PFSK-1 (cell line): ENCODE results near the gene PJVK.

Experiments
- FOXP2 ChIP-seq: optimal IDR thresholded peaks from 2 replicates; pipeline ENCODE3; 2011; ENCODE audit warnings: borderline replicate concordance, control low read depth, inconsistent platforms; ENCODE audit not compliant: insufficient read depth; ENCODE audit errors: extremely low read length, extremely low read depth
- POLR2AphosphoS5 ChIP-seq: IDR thresholded peaks from 2 replicates; pipeline ENCODE4 v1.6.1; 2012; ENCODE audit warnings: low read depth, mild to moderate bottlenecking, control low read depth, low read length, moderate library complexity
- REST ChIP-seq, 2 experiments: IDR thresholded peaks; 2 replicates each; pipeline versions ENCODE4 v1.6.1 to v1.8.0; 2011 to 2012; ENCODE audit warnings: low read depth in 2 of 2, low read length in 2 of 2, control low read depth in 1 of 2, inconsistent platforms in 1 of 2, mild to moderate bottlenecking in 1 of 2, moderate library complexity in 1 of 2; ENCODE audit not compliant: insufficient read depth in 1 of 2
- SIN3A ChIP-seq: IDR thresholded peaks from 2 replicates; pipeline ENCODE4 v1.6.1; 2012; ENCODE audit warnings: mild to moderate bottlenecking, low read length, moderate library complexity, borderline replicate concordance; ENCODE audit not compliant: insufficient read depth
- TAF1 ChIP-seq: IDR thresholded peaks from 2 replicates; pipeline ENCODE4 v1.6.1; 2012; ENCODE audit warnings: low read length, control low read depth, borderline replicate concordance; ENCODE audit not compliant: insufficient read depth

Gene PJVK

DNA sequence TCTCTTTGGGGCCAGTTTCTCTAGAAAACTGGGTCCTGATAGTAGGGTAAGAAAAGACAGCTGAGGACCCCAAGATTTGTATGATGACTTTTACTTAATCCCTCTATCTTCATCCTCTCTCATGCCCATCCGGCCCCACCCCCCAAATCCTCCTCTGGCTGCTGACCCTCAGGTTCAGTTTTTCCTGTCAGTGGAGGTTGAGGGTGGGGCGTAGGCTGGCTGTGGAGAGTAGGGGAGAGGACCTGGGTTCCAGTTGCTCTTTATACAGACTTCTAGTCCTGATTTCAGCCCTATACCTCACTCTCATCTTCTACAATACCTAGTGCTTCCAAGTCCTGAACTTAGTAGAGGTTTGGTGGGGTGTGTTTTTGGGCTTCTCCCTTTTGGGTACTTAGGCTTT lies 57.5 kb downstream of the PJVK start:
- TF ChIP-seq REST (IDR thresholded peaks at IDR 0.05; ENCODE audit: insufficient read depth in 1 of 2, low read depth in 2 of 2, low read length in 2 of 2): no peak
- TF ChIP-seq FOXP2: no peak
- TF ChIP-seq POLR2AphosphoS5: no peak
- TF ChIP-seq SIN3A: no peak
- no peak for TF ChIP-seq TAF1

GRCh38 chr2:178510384-178510783 lies 59.2 kb downstream of the PJVK start:
- TF ChIP-seq TAF1: no peak
- no peak for TF ChIP-seq REST (IDR thresholded peaks at IDR 0.05; ENCODE audit: insufficient read depth in 1 of 2, low read depth in 2 of 2, low read length in 2 of 2)
- TF ChIP-seq SIN3A: no peak
- TF ChIP-seq FOXP2: no peak
- TF ChIP-seq POLR2AphosphoS5: no peak
